Bone marrow (tissue), 2 donors: ENCODE results near the gene GSDME.

Source experiments
- DNase-seq, 2 donors: peaks; one replicate each; lab custom pipeline; 2025; lab: John Stamatoyannopoulos, UW

GSDME gene

DNA sequence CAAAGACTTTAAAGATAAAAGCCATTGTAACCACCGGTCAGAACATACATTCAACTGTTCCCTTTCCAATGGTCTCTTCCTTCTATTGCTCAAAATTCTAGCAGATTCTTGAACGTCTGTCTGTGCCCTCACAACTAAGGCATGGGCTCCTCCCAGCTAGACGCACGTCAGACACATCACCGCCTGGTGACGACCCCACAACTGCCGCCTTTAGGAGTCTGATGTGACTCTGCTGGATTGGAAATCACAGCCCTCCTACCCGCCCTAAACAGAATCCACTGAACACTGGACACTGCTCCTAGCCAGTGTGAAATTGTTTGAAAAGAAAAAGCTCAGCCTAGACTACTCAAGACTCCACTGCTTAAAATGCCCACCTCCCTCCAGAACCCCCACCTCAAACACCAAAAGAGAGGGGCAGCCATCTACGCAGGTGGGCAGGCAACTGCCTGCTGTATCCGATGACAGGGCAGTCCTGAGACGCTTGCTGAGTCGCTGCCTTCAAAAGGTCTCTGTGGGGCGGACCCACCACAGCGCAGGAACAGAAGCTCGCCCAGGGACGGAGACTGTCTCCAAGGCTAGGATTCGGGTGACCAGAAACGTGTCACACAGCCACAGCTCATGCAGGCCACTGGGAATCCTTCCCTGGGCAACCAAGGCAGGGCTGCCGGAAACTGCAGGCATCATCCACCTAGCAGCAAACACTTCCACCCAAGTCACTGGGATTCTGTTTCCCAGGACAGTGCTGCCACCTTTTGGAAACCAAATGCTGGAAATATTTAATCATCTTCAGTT is 34.7 kb downstream of the GSDME start:
- DNase-seq = no peak

DNA sequence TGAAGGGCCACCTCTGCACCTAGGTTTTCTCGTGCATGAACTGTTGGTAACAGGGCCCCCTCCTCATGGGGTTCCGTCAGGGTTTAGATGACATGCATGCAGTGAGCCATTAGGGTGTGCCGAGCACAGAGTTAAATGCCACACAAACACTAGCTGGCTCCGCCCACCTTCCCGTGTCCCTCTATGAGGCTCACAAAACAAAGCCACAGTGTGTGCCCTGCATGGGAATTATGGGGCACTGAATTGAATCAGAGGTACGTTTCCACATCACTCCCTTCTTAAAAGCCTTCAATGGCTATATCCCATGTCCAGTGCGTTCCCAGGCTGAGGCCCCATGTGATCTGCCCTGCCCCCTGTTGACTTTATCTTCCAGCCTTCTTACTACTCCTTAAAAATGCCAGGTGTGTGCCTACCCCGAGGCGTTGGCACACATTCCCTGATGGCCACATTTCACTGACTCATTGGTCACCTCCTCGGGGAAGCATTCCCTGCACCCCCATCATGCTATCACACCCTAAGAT is 35.7 kb downstream of the GSDME start:
- DNase-seq = no peak

DNA sequence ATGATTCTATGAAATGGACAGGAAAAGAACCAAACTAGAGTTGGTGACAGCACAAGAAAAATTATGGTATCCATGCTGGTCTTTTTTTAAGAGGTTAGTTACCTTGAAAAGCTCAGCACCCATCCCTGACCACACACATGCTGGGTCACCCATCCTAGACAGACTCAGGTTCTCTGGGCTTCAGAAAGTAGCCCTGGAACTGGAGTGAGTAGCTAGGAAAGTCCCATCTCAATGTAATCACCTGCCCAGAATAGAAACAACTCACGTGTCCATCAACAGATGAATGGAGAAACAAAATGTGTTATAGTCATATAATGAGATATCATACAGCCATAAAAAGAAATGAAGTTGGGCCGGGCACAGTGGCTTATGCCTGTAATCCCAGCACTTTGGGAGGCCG is 37.0 kb downstream of the GSDME start:
- no peak for DNase-seq

DNA sequence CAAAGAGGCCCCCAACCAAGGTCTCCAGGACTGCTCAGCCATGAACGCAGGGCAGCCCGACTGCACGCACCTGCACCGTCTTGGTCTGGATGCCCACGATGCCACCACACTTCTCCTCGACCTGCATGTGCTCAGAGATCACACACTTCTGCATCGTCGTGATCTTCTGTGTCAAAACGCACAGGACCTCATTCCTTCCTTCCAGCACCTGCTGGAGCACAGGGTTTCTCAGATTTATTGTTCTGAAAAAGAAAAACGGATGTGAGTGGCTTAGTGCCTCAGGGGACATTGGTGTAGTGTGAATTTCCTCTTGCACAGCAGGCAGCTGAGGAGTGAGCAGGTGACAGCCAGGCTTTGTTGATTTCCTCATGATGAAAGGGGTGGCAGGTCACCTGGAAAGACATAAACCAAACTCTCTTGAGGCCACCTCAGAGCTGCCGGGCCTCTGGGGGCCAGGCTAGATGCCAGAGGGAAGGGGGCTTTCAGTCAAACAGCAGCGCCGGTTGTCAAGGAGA is 38.2 kb downstream of the GSDME start:
- no peak for DNase-seq

DNA sequence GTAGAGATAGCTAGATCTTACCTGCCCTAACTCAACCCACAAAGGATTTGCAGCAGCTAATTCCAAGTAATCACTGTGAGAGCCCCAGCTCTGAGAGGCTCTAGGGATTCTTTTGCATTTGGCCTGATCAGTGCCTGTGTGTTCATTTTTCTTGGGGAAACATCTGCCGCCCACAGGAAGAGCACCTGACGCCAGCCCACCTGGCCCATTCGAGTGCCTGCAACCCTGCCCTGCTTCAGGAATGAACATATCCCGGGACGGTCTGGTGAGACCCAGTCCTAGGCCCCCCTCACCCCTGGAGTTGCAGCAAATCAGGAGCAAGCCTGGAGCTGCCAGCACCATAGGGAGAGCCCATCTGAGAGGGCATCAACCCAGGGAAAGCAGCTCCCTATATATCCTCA is 38.8 kb downstream of the GSDME start:
- no peak for DNase-seq

DNA sequence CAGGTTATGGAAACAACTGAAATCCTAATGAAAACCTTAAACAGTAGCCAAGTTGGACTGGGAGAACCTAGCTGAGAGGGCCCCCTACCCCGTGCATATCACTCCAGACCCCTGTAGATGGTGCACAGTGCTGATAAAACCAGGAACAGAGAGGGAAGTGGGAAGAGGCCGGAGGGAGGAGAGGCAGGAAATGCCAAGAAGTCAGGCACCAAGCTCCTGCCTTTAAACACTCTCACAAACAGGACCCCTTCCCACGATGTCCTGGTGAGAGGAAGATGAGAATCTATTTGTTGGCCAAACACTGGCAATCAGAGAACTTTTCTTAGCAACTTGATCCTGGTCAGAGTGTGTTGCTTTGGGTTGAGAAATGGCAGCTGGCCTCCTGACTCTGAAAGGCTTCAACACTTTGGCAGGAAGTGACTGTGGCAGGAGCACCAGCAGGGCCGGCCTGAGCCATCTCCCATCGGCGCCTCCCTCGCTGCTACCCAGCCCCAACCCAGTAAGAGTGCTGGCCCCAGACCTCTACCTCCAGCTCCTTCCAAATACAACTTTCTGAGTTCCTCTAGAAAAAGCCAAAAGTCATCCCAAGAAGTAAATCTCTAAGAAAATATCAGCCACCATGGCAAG is 39.5 kb downstream of the GSDME start:
- DNase-seq = no peak

DNA sequence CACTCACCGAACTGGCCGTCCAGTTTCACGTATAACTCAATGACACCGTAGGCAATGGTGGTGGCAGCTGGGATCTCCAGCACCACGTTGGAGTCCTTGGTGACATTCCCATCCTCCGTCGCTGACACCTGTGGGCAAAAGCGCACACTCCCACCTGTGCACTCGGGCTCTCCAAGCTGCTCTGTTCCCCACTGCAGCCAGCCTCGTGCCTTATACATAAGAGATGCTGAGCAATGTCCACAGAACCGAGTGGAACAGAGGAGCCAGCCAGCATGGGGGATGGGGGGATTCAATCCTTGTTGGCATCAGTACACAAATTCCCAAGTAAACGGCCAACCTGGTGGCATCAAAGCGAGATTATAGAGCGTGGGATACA is 40.0 kb downstream of the GSDME start:
- no peak for DNase-seq

DNA sequence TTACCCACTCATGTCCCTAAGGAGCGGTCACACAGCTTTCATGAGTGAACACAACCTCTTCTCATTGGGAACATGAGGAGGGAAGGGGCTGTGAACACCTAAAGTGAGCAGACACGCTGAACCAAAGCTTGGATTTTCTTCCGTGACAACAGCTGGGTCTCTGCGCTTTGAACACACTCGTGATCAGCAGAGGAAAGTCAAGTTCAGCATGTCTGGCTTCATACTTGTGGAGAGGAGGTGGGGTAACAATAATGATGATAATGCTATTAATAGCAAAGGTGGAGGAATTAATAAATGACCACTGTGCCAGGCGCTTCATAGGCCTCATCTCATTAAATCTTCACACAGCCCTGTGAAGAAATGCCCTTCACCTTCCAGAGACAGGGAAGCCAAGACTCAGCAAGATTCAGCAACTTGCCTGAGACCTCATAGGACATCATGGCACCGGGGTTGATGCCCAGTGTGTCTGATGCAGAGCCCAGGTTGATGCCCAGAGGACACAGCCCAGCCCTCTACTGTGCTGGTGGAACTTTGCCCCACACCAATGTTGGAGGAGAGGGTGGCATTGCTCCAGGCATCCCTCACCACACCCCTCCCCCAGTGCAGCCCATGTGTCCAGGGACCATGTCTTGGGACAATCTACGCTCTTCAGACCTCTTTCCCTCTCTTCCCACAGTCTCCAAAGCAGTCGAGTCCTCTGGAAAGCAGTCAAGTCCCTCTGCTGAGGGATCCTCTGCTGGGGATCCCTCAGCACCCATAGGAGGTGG is 40.6 kb downstream of the GSDME start:
- DNase-seq = no peak

DNA sequence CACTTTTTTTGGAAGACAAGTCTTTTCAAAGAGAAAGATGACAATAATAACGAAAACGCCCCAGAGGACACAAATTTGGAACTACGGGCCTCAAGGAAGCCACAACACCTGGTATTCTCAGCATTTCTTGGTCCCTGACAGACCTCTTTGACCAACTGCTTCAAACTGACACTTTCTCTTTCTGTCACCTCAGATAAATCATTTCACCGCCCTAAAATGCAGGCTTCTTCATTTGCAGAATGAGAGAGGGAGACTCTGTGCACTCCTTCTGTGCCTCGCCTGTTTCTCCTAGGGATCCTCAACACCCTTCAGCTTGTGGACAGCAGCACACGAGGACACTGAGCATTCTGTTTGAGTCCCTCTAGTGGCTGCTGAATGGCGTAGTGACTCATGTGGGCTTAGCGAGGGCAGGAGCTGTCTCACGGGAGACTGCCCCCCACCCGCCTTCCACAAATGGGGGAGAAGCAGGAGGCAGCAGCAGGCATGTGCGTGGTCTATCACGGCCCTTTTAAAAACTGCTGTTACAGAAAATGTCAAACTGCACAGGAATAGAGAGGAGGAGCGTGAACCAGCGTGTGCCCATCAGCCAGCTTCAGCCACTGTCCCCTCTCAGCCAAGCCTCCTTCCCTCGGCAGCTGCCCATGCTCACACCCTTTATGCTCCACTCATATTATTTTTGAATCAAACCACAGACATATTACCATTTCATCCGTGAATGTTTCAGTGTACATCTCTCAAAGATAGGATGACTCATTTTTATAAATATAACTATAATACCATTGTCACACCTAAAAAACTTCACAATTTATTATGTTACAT is 41.4 kb downstream of the GSDME start:
- DNase-seq = no peak

DNA sequence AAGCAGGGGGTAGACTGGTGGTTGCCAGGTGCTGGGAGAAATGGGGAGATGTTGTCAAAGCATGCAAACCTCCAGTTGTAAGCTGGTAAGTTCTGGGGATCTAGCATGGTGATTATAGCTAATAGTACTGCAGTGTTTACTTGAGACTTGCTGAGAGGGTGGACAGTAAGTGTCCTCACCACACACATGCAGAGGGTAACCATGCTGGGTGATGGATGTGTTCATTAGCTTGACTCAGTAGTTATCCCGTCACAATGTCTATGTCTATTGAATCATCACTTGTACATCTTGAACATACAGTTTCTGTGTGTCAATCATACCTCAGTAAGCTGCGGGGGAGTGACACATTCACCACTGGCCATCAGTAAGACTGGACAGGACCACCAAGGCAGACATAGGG is 42.1 kb downstream of the GSDME start:
- DNase-seq = no peak

DNA sequence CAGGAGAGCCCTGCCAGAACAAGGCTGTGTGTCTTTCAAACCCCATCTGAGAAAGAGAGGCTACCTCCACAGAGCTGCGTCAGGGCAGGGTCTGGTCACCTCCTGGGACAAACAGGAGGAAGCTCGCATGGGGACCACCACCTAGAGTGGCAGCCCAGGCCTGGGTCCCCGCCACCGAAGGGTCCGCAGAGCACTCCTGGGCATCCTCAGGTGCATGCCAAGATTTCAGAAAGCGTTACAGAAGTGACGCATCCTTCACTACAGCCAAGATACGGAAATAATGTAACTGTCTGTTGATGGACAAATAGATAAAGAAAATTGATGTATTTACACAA is 42.6 kb downstream of the GSDME start:
- no peak for DNase-seq

DNA sequence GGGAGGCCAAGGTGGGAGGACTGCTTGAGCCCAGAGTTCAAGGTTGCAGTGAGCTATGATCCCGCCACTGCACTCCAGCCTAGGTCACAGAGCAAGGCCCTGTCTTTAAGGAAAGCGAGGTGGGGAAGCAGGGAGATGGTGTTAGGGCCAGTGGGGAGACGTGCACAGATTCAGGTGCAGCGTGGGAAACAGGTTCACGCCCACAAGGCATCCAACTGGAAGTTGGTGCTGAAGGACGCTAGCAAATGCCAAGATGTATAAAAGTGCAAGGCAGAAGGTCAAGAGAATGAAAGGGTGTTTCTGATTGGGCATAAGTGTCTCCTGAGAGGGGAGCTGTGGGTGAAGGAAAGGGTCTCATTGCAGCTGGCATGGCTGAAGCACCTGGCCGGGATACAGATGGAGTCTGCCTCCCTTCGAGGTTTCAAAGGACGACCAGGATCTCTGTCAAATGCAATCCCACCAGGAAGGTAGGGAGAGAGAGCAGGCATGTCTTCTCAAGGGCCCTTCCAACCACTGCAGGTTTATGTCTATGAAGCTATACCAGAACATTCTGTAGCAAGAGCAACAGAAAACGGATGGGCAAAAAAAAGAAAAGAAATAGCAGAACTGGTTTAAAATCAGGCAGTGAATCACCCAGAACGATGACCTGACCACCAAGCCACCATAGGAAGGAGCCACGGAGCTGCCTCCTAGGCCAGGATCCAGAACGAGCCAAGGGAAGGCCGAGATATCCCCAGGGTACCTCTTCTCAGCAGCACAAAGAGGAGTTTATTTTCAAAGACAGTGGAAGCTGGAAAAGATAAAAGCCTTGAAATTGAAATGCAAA is 43.2 kb downstream of the GSDME start:
- no peak for DNase-seq

DNA sequence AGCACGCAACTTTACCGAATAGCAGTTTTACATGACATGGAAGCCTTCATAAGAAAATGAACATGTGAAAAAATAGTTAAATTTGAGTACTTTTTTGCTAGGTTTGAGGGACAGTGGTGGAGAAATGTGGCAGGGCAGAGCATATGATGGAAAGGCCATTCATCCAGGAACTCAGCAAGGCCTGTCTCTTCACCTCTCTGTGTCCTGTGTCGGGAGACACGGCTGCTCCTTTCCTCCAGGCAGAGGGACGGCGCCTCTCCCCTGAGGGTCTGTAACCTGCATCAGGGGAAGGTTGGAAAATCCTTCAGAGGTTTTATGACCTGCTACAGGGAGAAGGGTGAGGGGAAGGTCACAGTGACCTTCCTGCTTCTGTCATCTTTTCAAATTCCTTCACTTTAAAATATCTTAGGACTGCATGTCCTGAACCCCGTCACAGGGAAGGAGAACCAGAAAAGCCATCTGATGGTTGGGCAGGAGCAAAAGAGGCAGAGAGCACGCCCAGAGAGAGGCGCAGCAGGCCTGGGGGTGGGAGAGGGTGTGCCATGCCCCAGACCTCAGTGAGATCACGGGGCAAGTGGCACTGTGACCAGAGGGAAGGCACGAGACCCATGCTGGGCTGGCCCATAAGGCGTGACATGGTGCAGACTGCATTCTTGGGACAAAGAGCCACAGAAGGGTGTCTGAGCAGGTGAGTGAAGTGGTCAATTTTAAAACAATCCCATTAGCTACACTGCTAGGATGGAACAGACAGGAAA is 44.0 kb downstream of the GSDME start:
- DNase-seq = no peak

DNA sequence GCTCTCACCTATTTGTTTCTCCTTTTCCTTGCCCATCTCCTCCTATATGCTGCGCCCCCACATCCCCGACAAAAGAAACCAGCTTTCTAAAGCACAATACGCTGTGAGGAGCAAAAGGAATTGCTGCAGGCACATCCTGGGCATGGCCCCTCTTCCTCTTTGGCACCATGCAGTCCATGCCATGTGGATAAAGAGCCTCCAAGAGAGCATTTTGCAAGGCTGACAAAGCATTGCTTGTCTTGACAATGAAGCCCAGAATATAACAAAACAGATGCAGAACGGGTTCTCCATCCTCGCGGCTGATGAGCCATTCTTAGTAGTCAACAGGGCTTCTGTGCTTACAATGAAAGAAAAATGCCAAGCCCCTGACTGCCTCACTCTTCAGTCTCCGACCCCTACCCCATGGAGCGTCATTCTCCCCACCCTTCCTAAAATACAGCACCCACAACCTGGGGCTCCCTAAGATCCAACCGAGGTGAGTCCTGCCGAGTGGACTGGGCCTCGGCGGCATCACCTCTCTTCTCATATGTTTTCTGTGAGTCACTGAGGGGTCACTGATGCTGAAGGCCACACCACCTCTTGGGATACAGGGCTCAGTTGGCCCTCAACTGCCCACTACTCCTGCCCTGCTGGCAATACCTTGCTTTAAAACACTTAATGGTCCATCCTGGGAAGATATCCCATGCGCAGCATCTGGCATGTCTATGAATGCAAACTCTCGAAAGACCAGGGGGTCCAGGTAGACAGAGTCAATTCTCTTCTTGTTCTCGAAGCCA is 47.5 kb downstream of the GSDME start:
- no peak for DNase-seq

DNA sequence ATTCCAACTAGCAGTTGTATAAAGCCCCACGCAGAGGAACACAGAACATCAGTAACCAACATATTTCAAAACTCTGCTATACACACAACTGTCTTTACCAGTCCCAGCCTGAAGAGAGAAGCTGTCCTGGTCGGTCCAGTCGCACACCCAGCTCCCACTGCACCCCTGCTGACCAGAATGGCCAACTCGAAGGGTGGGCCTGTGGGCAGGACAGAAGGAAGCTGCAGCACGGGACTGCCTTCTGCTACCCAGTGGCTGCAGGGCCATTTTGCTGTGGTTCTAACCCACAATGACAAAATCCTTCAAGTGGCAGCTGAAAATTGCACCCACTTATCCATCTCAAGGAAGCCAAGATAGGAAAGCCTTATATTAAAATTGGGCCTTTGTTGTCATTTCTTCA is 48.2 kb downstream of the GSDME start:
- no peak for DNase-seq

DNA sequence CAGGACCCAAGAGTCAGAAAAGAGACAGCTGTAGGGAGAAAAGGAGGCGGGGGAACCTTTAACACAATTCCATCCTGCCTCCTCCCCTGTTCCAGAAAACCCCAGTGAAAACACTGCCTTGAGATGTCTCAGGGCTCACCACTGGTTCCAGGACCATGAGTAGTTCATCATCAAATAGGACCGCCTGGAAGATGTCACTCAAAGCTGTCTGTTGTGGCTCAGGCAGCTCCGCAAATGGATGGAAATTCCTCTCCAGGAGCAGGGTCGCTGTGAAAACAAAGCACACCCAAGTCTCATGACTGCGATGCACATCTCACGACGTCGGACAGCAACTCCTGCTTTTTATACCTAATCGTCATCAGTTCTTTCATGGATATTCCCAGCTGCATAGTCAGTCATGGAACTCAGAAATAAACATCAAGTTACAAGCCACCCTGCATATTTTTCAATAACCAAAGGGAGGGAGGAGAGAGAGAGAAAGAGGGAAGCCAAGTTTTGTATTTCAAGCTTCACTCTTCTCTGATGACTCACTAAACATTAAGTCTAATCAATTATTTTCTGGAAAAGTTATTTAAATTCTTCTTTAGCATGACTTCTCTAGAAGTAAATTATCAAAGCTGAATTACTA is 49.2 kb downstream of the GSDME start:
- no peak for DNase-seq

DNA sequence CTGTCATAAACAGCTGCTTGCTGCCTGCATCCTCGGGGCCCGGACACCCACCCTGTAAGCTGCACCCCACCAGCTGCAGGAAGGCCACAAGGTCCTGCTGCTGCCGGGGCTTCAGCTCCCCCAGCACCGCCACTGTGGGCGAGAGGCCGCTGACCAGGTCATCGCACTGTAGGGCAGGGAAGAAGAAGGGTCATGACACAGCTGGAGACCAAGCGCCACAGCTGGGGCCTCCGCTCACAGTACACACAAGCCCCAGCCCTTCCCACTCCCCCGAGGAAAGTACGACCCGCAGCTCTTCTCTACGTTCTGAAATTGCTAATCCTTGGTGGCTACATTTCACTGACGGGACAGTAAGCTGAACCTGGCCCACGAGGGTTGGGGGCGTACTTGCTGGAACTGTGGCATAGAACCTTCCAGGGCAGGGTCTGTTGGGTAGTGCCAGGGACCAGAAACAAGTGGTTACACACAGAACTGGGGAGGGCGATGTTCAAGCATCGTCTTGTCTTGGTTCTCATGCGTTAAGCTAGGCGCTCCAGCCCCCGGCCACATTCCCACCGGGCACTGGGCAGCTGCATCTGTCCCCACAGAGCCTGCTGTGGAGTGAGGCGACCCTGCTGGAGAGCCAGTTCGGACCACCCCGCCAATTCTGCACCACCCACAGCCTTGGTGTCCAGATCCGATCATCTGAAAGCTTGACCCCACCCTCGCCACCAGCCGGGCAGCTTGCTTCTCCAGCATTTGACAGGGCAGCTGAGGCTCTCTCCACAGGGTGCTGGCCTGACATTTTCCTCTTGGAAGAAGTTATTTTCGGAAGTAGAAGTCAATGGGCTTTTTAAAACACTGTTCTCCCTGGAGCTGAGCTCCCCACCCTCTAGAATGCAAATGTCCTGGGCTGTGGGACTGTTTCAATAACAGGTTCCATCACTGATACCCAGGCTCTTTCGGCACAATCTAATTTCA is 50.8 kb downstream of the GSDME start:
- no peak for DNase-seq

DNA sequence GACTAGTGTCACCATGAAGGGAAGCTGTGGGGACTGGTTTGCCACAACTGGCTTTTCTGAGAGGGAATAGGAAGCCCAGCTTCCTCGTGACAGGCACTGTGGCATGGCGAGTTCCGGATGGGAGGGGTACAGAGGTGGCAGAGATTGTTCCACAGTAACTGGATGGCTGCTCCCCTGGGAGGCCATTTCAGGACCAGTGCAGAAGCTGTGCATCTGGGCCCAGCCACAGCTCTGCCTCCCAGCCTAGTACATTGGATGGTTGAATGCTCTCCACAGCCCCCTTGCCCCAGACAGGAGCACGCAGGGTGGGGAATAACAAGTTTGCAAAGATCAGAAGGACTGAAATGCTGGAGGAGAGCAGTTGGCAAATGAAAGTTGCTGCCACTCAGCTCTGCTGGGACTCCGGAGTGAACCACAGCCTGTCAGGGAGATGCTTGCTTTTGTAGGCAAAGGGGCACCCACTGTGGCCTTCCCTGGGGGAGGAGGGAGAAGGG is 51.8 kb downstream of the GSDME start:
- DNase-seq = no peak
